DOHH2 (cell line): ENCODE results near the gene TEPSIN.

Experiments
- H3F3A ChIP-seq: fragments of 200-600 bp; sonication (generic), shearing (Covaris generic); 2 replicates; pipeline ENCODE4 v1.6.0; 2016; ENCODE audit warnings: antibody characterized with exemption, mild to moderate bottlenecking; ENCODE audit not compliant: control insufficient read depth, insufficient read depth
- H3K27ac ChIP-seq: fragments of 200-600 bp; sonication (generic); 2 replicates; pipeline ENCODE4 v1.5.1; 2014; ENCODE audit warnings: low read depth, mild to moderate bottlenecking, low read length, moderate library complexity
- H3K27me3 ChIP-seq: fragments of 200-600 bp; sonication (generic); 2 replicates; pipeline ENCODE4 v1.6.1; 2014; ENCODE audit warnings: mild to moderate bottlenecking, low read length, mixed read lengths; ENCODE audit not compliant: control insufficient read depth
- H3K36me3 ChIP-seq: fragments of 200-600 bp; sonication (generic); 2 replicates; pipeline ENCODE4 v1.6.1; 2014; ENCODE audit warnings: mild to moderate bottlenecking, low read length, moderate library complexity, mixed read lengths; ENCODE audit not compliant: control insufficient read depth
- H3K4me1 ChIP-seq: fragments of 200-600 bp; sonication (generic); 2 replicates; pipeline ENCODE4 v1.6.1; 2014; ENCODE audit warnings: mild to moderate bottlenecking, low read length, mixed read lengths; ENCODE audit not compliant: control insufficient read depth
- H3K4me2 ChIP-seq: fragments of 200-600 bp; sonication (generic); 2 replicates; pipeline ENCODE4 v1.6.0; 2014; ENCODE audit warnings: mild to moderate bottlenecking, low read length, moderate library complexity
- H3K4me3 ChIP-seq: fragments of 200-600 bp; sonication (generic); 2 replicates; pipeline ENCODE4 v1.5.1; 2014; ENCODE audit warnings: mild to moderate bottlenecking, low read length, mixed read lengths
- H3K79me2 ChIP-seq: fragments of 200-600 bp; sonication (generic); 2 replicates; pipeline ENCODE4 v1.6.1; 2014; ENCODE audit warnings: mild to moderate bottlenecking, low read length, mixed read lengths; ENCODE audit not compliant: control insufficient read depth
- H3K9me2 ChIP-seq: fragments of 200-600 bp; sonication (generic); replicated peaks from 2 replicates; pipeline ENCODE4 v1.6.1; 2014; ENCODE audit warnings: mild to moderate bottlenecking, low read length, mixed read lengths; ENCODE audit not compliant: control insufficient read depth
- H3K9me3 ChIP-seq: fragments of 200-600 bp; sonication (generic); 2 replicates; pipeline ENCODE4 v1.6.1; 2014; ENCODE audit warnings: antibody characterized with exemption, low read length, mixed read lengths; ENCODE audit not compliant: control insufficient read depth, insufficient read depth
- H4K20me1 ChIP-seq: fragments of 200-600 bp; sonication (generic); 2 replicates; pipeline ENCODE4 v1.6.0; 2014; ENCODE audit warnings: low read depth, mild to moderate bottlenecking, antibody characterized with exemption, low read length, moderate library complexity; ENCODE audit not compliant: control insufficient read depth, insufficient read depth
- EZH2phosphoT487 ChIP-seq: fragments of 200-600 bp; sonication (generic); IDR thresholded peaks from 2 replicates; pipeline ENCODE4 v1.6.1; 2017; ENCODE audit warnings: borderline replicate concordance, mild to moderate bottlenecking, antibody characterized with exemption, low read length, moderate library complexity, mixed read lengths
- TF ChIP-seq, protein P1 (sequence below): fragments of 200-600 bp; sonication (generic); IDR thresholded peaks from one replicate; pipeline ENCODE4 v1.5.1; 2014; ENCODE audit warnings: antibody characterized with exemption, mild to moderate bottlenecking, low read depth, low read length; ENCODE audit not compliant: poor library complexity, severe bottlenecking

TEPSIN gene

DNA sequence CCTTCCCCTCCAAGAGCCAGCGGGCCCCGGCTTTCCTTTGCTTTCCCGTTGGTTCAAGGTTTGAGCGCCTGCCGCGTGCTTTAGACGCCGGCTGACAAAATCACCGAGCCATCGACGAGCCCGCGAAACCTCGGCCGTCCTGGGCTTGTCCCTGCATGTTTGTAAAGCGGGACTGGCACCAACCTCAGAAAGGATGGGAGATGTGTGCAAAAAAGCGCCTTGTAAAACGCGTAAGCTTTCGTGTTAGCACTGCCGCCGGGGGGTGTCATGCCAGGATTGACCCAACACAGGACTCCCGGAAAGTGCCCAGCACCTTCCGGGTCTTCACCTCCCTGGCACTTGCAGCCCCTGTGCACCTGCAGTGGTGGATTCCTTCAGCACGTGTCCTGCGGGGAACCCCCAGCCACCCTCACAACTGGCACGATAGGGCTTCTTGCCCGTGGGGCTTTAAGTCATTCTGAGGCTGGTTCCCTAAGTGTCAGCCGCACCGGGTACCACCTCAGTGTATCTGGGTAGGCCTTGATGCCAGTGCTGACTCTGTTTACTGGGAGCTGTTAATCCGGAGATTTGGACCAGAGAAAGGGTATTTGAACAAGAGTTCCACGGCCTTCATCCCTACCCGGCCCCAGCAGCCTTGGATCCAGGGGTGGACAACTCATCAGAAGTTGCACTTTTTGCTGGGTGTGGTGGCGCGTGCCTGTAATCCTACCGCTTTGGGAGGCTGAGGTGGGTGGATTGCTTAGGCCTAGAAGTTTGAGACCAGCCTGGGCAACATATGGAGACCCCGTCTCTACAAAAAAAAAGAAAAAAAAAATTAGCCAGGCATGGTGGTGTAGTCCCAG is 1.1 kb upstream of the TEPSIN start:
- Histone ChIP-seq H3K4me3 (peak overlapping the region; percentile 95), H3K27me3 (no peaks in the 10 kb centered on the region), H3K9me3 (no peaks in the 10 kb centered on the region), H3K4me1 (peaks cover 42% of the 10 kb centered on the region), H4K20me1 (peaks cover 11% of the 10 kb centered on the region; the same call in 1 of the 2 replicates), H3K36me3 (peaks cover 40% of the 10 kb centered on the region), H3F3A (peaks cover 7% of the 10 kb centered on the region; the same call in 1 of the 2 replicates), H3K79me2 (peaks cover 56% of the 10 kb centered on the region), H3K9me2 (no peaks in the 10 kb centered on the region), H3K4me2 (peak overlapping the region; percentile 99), H3K27ac (peak overlapping the region; percentile 58)
- TF ChIP-seq EZH2phosphoT487: no peak
- TF ChIP-seq, protein P1, sequence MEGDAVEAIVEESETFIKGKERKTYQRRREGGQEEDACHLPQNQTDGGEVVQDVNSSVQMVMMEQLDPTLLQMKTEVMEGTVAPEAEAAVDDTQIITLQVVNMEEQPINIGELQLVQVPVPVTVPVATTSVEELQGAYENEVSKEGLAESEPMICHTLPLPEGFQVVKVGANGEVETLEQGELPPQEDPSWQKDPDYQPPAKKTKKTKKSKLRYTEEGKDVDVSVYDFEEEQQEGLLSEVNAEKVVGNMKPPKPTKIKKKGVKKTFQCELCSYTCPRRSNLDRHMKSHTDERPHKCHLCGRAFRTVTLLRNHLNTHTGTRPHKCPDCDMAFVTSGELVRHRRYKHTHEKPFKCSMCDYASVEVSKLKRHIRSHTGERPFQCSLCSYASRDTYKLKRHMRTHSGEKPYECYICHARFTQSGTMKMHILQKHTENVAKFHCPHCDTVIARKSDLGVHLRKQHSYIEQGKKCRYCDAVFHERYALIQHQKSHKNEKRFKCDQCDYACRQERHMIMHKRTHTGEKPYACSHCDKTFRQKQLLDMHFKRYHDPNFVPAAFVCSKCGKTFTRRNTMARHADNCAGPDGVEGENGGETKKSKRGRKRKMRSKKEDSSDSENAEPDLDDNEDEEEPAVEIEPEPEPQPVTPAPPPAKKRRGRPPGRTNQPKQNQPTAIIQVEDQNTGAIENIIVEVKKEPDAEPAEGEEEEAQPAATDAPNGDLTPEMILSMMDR: no peak

DNA sequence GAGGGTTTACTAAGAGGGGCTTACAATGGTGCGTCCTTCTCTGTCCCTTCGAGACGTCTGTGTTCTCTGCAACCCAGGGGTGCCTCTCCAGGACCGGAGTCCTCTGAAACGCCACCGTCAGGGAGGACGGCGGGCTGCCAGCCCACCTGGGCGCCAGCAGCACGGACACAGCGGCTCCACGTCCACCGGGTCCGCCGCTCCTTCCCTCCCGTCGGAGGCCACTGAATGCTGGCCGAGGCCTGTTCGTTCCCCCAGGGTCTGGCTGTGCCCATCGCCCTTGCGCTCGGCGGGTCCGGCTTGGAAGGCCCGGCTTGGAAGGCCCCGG is 403 bp downstream of the TEPSIN start:
- Histone ChIP-seq H3K4me3 (peak overlapping the region; percentile 95), H3K27me3 (no peaks in the 10 kb centered on the region)

DNA sequence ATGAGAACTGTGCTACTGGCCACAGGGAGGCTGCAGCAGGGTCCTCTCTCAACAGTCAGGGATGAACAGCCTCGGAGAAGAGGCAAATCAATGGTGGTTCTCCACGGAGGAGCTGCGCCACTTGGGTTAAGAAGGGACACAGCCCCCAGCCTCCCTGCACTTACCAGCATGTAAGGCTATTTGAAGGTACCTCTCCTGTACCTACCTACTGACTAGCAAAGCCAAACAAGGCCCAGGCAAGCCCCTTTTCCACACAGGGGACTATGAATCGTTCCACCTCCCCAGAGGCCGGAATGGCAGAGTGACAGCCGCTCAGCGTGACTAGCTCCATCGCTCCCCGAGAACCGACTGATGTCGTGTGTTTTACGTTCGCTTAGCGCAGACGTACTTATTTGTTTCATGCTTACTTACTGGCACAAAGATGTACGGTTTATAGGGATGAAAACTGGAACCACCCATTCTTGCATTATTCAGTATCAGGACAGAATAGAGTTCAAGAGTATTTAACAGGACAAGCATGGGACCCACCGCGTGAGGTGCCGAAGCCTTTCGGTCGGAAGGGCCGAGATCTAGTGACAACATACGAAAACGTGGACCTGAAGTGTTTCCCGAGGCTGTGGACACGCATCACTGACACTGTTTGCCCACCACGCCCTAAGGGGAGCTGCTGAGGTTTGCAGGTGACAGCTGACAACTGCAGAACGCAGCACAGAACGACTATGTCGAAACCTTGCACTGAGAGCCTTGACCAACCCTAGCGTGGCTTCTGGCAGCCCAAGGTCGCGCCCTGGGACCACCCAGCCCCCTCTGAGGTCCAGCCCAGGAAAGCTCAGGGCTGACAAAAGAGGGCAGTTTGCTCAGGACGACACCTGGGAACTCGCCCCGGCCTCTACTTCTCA is 1.0 kb downstream of the TEPSIN start:
- peaks cover 56% of the 10 kb centered on the region for H3K79me2 ChIP-seq
- H3K27ac ChIP-seq: no peak overlapping the region
- H3K4me1 ChIP-seq: peaks cover 33% of the 10 kb centered on the region
- H3K9me3 ChIP-seq: no peaks in the 10 kb centered on the region
- peak overlapping the region; percentile 96 for H3K4me2 ChIP-seq
- H3K4me3 ChIP-seq: peak overlapping the region; percentile 95
- H3K36me3 ChIP-seq: peaks cover 36% of the 10 kb centered on the region
- no peak for TF ChIP-seq EZH2phosphoT487
- TF ChIP-seq, protein P1: no peak
- H3F3A ChIP-seq: no peaks in the 10 kb centered on the region; the same call in 1 of the 2 replicates
- H3K9me2 ChIP-seq: no peaks in the 10 kb centered on the region
- no peaks in the 10 kb centered on the region for H3K27me3 ChIP-seq
- peaks cover 11% of the 10 kb centered on the region; the same call in 1 of the 2 replicates for H4K20me1 ChIP-seq

More for the DNA sequence above, 403 bp downstream of the TEPSIN start:
- Histone ChIP-seq H3F3A (peaks cover 1% of the 10 kb centered on the region; the same call in 1 of the 2 replicates), H3K9me3 (no peaks in the 10 kb centered on the region), H3K9me2 (no peaks in the 10 kb centered on the region), H3K4me1 (peaks cover 33% of the 10 kb centered on the region), H3K79me2 (peaks cover 56% of the 10 kb centered on the region), H3K36me3 (peaks cover 39% of the 10 kb centered on the region), H4K20me1 (peaks cover 11% of the 10 kb centered on the region; the same call in 1 of the 2 replicates), H3K4me2 (peak overlapping the region; percentile 96), H3K27ac (no peak overlapping the region)
- TF ChIP-seq, protein P1: no peak
- no peak for TF ChIP-seq EZH2phosphoT487
